HCT116 (cell line): ENCODE measurements around the gene INTS4. TPM values are rescaled to one million over a fixed set of nuclear protein-coding genes. Genes with fewer than 3 reads are reported as not detected.

Experiments used
- ATAC-seq: fragments of 200-7000 bp; cut with Tn5 transposase; 2 replicates; pipeline ENCODE4 v1.9.1; 2020; ENCODE audit warnings: mild to moderate bottlenecking, moderate library complexity
- BruUV-seq: library from RNA; stranded (reverse); fragments of 400-500 nt; replicated peaks from 2 replicates; lab custom pipeline; 2021; lab: Mats Ljungman, UMichigan
- CTCF ChIA-PET: fragments of 300-600 bp; sonication (Branson Sonifier 250); formaldehyde crosslinking; loops from one replicate; lab custom pipeline; 2021; ENCODE audit warnings: antibody characterized with exemption; lab: Charles Lee
- POLR2A ChIA-PET: fragments of 300-600, 350-600 bp; sonication (Branson Sonifier 250); formaldehyde crosslinking; loops from one replicate; lab custom pipeline; 2021; ENCODE audit warnings: antibody characterized with exemption; lab: Charles Lee
- RAD21 ChIA-PET, 2 experiments: fragments of 300-600 bp; sonication (Branson Sonifier 250); formaldehyde crosslinking; loops; one replicate each; lab custom pipeline; 2023; ENCODE audit warnings: low total read pairs in 2 of 2; ENCODE audit not compliant: uncharacterized antibody in 2 of 2, unreplicated experiment in 2 of 2, low non-redundant PET in 1 of 2; lab: Charles Lee
- DNase-seq: peaks from one replicate; pipeline ENCODE4 v3.0.0-alpha.2; 2010; ENCODE audit warnings: low read depth, low spot score
- H2AFZ ChIP-seq: fragments of 200-600 bp; shearing (Covaris generic), sonication (generic); 2 replicates; pipeline ENCODE4 v1.6.1; 2017; ENCODE audit warnings: low read depth, mixed run types, mixed read lengths, antibody characterized with exemption, low read length; ENCODE audit not compliant: poor library complexity, severe bottlenecking
- H3K27ac ChIP-seq: 2 replicates; pipeline ENCODE4 v1.5.1; 2012; ENCODE audit warnings: low read depth, low read length
- H3K27me3 ChIP-seq: fragments of 200-600 bp; sonication (generic); 2 replicates; pipeline ENCODE4 v1.6.1; 2016; ENCODE audit warnings: mixed run types, low read length, mixed read lengths; ENCODE audit not compliant: insufficient read depth
- H3K36me3 ChIP-seq, 2 experiments: fragments of 200-500 bp in 1 of 2; fragments of 200-600 bp in 1 of 2; sonication (Bioruptor generic) in 1 of 2; sonication (generic) in 1 of 2; 2 replicates each; pipeline versions ENCODE4 v1.5.1 to v1.6.1; 2014 to 2016; ENCODE audit warnings: low read length in 2 of 2, inconsistent platforms in 1 of 2, mixed read lengths in 1 of 2, mixed run types in 1 of 2; ENCODE audit not compliant: insufficient read depth in 2 of 2, control insufficient read depth in 1 of 2
- H3K4me1 ChIP-seq, 2 experiments: fragments of 200-600 bp in 1 of 2; sonication (generic) in 1 of 2; 2 replicates each; pipeline versions ENCODE4 v1.5.1 to v1.6.1; 2012 to 2017; ENCODE audit warnings: low read length in 2 of 2, inconsistent platforms in 1 of 2, mild to moderate bottlenecking in 1 of 2, mixed read lengths in 1 of 2, mixed run types in 1 of 2, moderate library complexity in 1 of 2; ENCODE audit not compliant: insufficient read depth in 2 of 2, control insufficient read depth in 1 of 2
- H3K4me2 ChIP-seq: fragments of 200-600 bp; sonication (generic); 2 replicates; pipeline ENCODE4 v1.6.1; 2017; ENCODE audit warnings: mixed run types, low read length, mixed read lengths
- H3K4me3 ChIP-seq, 2 experiments: fragments of 200-600 bp in 1 of 2; sonication (generic) in 1 of 2; replicated peaks in 1 of 2; 2 replicates each; pipeline ENCODE4 v1.5.1; 2011 to 2016; ENCODE audit warnings: low read length in 2 of 2, control low read depth in 1 of 2, low read depth in 1 of 2, mild to moderate bottlenecking in 1 of 2, mixed read lengths in 1 of 2, mixed run types in 1 of 2
- H3K79me2 ChIP-seq: fragments of 200-600 bp; sonication (generic); 2 replicates; pipeline ENCODE4 v1.6.1; 2017; ENCODE audit warnings: mild to moderate bottlenecking, mixed run types, low read length, moderate library complexity, mixed read lengths; ENCODE audit not compliant: insufficient read depth
- H3K9ac ChIP-seq: fragments of 200-600 bp; sonication (generic); 2 replicates; pipeline ENCODE4 v1.6.1; 2016; ENCODE audit warnings: low read length, mixed read lengths
- H3K9me2 ChIP-seq: fragments of 200-600 bp; sonication (generic), shearing (Covaris generic); 2 replicates; pipeline ENCODE4 v1.6.1; 2017; ENCODE audit warnings: mixed run types, mild to moderate bottlenecking, moderate library complexity; ENCODE audit not compliant: insufficient read depth
- H3K9me3 ChIP-seq, 2 experiments: fragments of 200-500 bp in 1 of 2; fragments of 200-600 bp in 1 of 2; sonication (Bioruptor generic) in 1 of 2; sonication (generic) in 1 of 2; 2 replicates each; pipeline ENCODE4 v1.6.1; 2014 to 2017; ENCODE audit warnings: low read length in 2 of 2, mixed read lengths in 2 of 2, inconsistent platforms in 1 of 2, low read depth in 1 of 2, mild to moderate bottlenecking in 1 of 2, mixed run types in 1 of 2, moderate library complexity in 1 of 2; ENCODE audit not compliant: control insufficient read depth in 1 of 2, insufficient read depth in 1 of 2
- H4K20me1 ChIP-seq: fragments of 200-600 bp; sonication (generic), shearing (Covaris generic); 2 replicates; pipeline ENCODE4 v1.6.1; 2017; ENCODE audit warnings: mixed run types, mild to moderate bottlenecking, moderate library complexity; ENCODE audit not compliant: insufficient read depth
- ATF3 ChIP-seq: IDR thresholded peaks from 2 replicates; pipeline ENCODE4 v1.6.1; 2012
- CEBPB ChIP-seq: IDR thresholded peaks from 2 replicates; pipeline ENCODE4 v1.6.1; 2012; ENCODE audit warnings: low read depth
- EGR1 ChIP-seq: IDR thresholded peaks from 2 replicates; pipeline ENCODE4 v1.6.1; 2012; ENCODE audit warnings: low read depth
- EZH2phosphoT487 ChIP-seq: fragments of 200-600 bp; IDR thresholded peaks from 2 replicates; pipeline ENCODE4 v1.6.1; 2018; ENCODE audit warnings: antibody characterized with exemption, borderline replicate concordance
- JUND ChIP-seq: IDR thresholded peaks from 2 replicates; pipeline ENCODE4 v1.6.1; 2012
- POLR2AphosphoS5 ChIP-seq: IDR thresholded peaks from 2 replicates; pipeline ENCODE4 v1.6.1; 2011; ENCODE audit warnings: mild to moderate bottlenecking, low read depth, low read length, moderate library complexity
- RAD21 ChIP-seq: IDR thresholded peaks from 2 replicates; pipeline ENCODE4 v1.6.1; 2012; ENCODE audit warnings: low read depth, mild to moderate bottlenecking
- REST ChIP-seq: IDR thresholded peaks from 2 replicates; pipeline ENCODE4 v1.6.1; 2012; ENCODE audit warnings: low read depth
- SIN3A ChIP-seq: IDR thresholded peaks from 2 replicates; pipeline ENCODE4 v1.6.1; 2012; ENCODE audit warnings: low read depth
- intact Hi-C: fragments of 100-400 bp; cut with micrococcal nuclease; formaldehyde crosslinking; loops from 2 replicates; pipeline ENCODE4 v1.10.0; 2022
- total RNA-seq: library from RNA; stranded (reverse); gene quantifications from one replicate; pipeline ENCODE4 v1.2.1, GENCODE V29; 2021; ENCODE audit not compliant: unreplicated experiment

Gene INTS4
- total RNA-seq, 1 experiment from 2014 or later, result 41.0 TPM

GRCh38 chr11:78037056-78037455 is 42.6 kb upstream of the INTS4 start:
- intact Hi-C loops, result no loop called here
- CTCF ChIA-PET, result interaction anchor here (1.5 to 1.6 kb wide), 2 partner anchors 9 to 42 kb away, joined by 4 read pairs; partner anchors contain the start of gene INTS4
- TF ChIP-seq JUND (no peak), SIN3A (no peak), RAD21 (no peak), EZH2phosphoT487 (no peak), ATF3 (no peak), POLR2AphosphoS5 (no peak), CEBPB (no peak), EGR1 (no peak), REST (no peak)
- TF ChIP-seq, all 23 proteins: peak for 0
- ChIA-PET POLR2A (no interaction called here), RAD21 (no interaction called here)
- no peak overlapping the region; the same call in 1 of the 2 replicates for H3K27ac ChIP-seq
- H3K27me3 ChIP-seq, result no peaks in the 10 kb centered on the region
- DNase-seq, result no peak
- ATAC-seq, result no peak
- no peaks in the 10 kb centered on the region for H4K20me1 ChIP-seq
- no peaks in the 10 kb centered on the region for H3K36me3 ChIP-seq
- H3K9me3 ChIP-seq, result no peaks in the 10 kb centered on the region
- H3K4me3 ChIP-seq, result no peak overlapping the region
- H2AFZ ChIP-seq, result no peak overlapping the region
- 0 out of 2 replicates have a peak overlapping the region, but pooled peaks have one; percentile 7 for H3K4me2 ChIP-seq
- H3K4me1 ChIP-seq, result peaks cover 35 to 57% of the 10 kb centered on the region in 2 experiments
- H3K9ac ChIP-seq, result no peak overlapping the region
- no peaks in the 10 kb centered on the region for H3K79me2 ChIP-seq
- H3K9me2 ChIP-seq, result no peaks in the 10 kb centered on the region
- no TSS peak for BruUV-seq
